ENCODE measurements around the gene SPECC1L. TPM values are rescaled to one million over a fixed set of nuclear protein-coding genes. Genes with fewer than 3 reads are reported as not detected.

SPECC1L gene
- polyA plus RNA-seq, 2 donors: 11.0 to 11.4 TPM

- WGBS, 2 donors: 93 to 94% methylated on average over 2 of the region's 2 CpGs
- Histone ChIP-seq H3K27me3 (ENCODE audit: control insufficient read depth in 1 of 2, insufficient read depth in 2 of 2, low read length in 2 of 2) (no peaks in the 10 kb centered on the region), H3K4me3 (ENCODE audit: low read depth in 1 of 2, low read length in 2 of 2) (no peak overlapping the region), H3K9me3 (ENCODE audit: control insufficient read depth in 2 of 2, insufficient read depth in 1 of 2, low read depth in 1 of 2, low read length in 1 of 2) (no peaks in the 10 kb centered on the region), H3K4me1 (ENCODE audit: control insufficient read depth in 2 of 2, insufficient read depth in 2 of 2, low read length in 1 of 2) (no peaks in the 10 kb centered on the region), H3K27ac (ENCODE audit: low read depth in 2 of 2, low read length in 1 of 2) (no peak overlapping the region), H3K36me3 (ENCODE audit: control insufficient read depth in 2 of 2, insufficient read depth in 2 of 2, low read length in 1 of 2) (no peaks in the 10 kb centered on the region)
These were observed 112.4 kb downstream of the SPECC1L start for GRCh38 chr22:24383061-24383460.

GRCh38 chr22:24384131-24384530 lies 113.5 kb downstream of the SPECC1L start:
- no peak overlapping the region for H3K27ac ChIP-seq (ENCODE audit: low read depth in 2 of 2, low read length in 1 of 2)
- WGBS, 2 donors: 85 to 88% methylated on average over 1 of the region's 1 CpG
- no peaks in the 10 kb centered on the region for H3K9me3 ChIP-seq (ENCODE audit: control insufficient read depth in 2 of 2, insufficient read depth in 1 of 2, low read depth in 1 of 2, low read length in 1 of 2)
- no peaks in the 10 kb centered on the region for H3K27me3 ChIP-seq (ENCODE audit: control insufficient read depth in 1 of 2, insufficient read depth in 2 of 2, low read length in 2 of 2)
- H3K4me1 ChIP-seq (ENCODE audit: control insufficient read depth in 2 of 2, insufficient read depth in 2 of 2, low read length in 1 of 2): no peaks in the 10 kb centered on the region
- no peak overlapping the region for H3K4me3 ChIP-seq (ENCODE audit: low read depth in 1 of 2, low read length in 2 of 2)
- H3K36me3 ChIP-seq (ENCODE audit: control insufficient read depth in 2 of 2, insufficient read depth in 2 of 2, low read length in 1 of 2): no peaks in the 10 kb centered on the region

- Histone ChIP-seq H3K27me3 (ENCODE audit: control insufficient read depth in 1 of 2, insufficient read depth in 2 of 2, low read length in 2 of 2) (no peaks in the 10 kb centered on the region), H3K4me1 (ENCODE audit: control insufficient read depth in 2 of 2, insufficient read depth in 2 of 2, low read length in 1 of 2) (no peaks in the 10 kb centered on the region), H3K27ac (ENCODE audit: low read depth in 2 of 2, low read length in 1 of 2) (no peak overlapping the region), H3K4me3 (ENCODE audit: low read depth in 1 of 2, low read length in 2 of 2) (no peak overlapping the region), H3K36me3 (ENCODE audit: control insufficient read depth in 2 of 2, insufficient read depth in 2 of 2, low read length in 1 of 2) (no peaks in the 10 kb centered on the region), H3K9me3 (ENCODE audit: control insufficient read depth in 2 of 2, insufficient read depth in 1 of 2, low read depth in 1 of 2, low read length in 1 of 2) (no peaks in the 10 kb centered on the region)
- 70 to 77% methylated on average over 2 of the region's 2 CpGs for WGBS, 2 donors
These were observed 116.4 kb downstream of the SPECC1L start for GRCh38 chr22:24386937-24387471.

- H3K4me3 ChIP-seq (ENCODE audit: low read depth in 1 of 2, low read length in 2 of 2): no peak overlapping the region
- peaks cover 0 to 3% of the 10 kb centered on the region in 2 donors for H3K4me1 ChIP-seq (ENCODE audit: control insufficient read depth in 2 of 2, insufficient read depth in 2 of 2, low read length in 1 of 2)
- H3K27ac ChIP-seq (ENCODE audit: low read depth in 2 of 2, low read length in 1 of 2): peak overlapping the region in 1 of 2 donors; percentile 42
- H3K27me3 ChIP-seq (ENCODE audit: control insufficient read depth in 1 of 2, insufficient read depth in 2 of 2, low read length in 2 of 2): no peaks in the 10 kb centered on the region
- no peaks in the 10 kb centered on the region for H3K36me3 ChIP-seq (ENCODE audit: control insufficient read depth in 2 of 2, insufficient read depth in 2 of 2, low read length in 1 of 2)
- H3K9me3 ChIP-seq (ENCODE audit: control insufficient read depth in 2 of 2, insufficient read depth in 1 of 2, low read depth in 1 of 2, low read length in 1 of 2): no peaks in the 10 kb centered on the region
- 93 to 97% methylated on average over 1 of the region's 1 CpG for WGBS, 2 donors
These were observed 119.0 kb downstream of the SPECC1L start for GRCh38 chr22:24389680-24390079.

- peaks cover 0 to 3% of the 10 kb centered on the region in 2 donors for H3K4me1 ChIP-seq (ENCODE audit: control insufficient read depth in 2 of 2, insufficient read depth in 2 of 2, low read length in 1 of 2)
- no peaks in the 10 kb centered on the region for H3K27me3 ChIP-seq (ENCODE audit: control insufficient read depth in 1 of 2, insufficient read depth in 2 of 2, low read length in 2 of 2)
- H3K4me3 ChIP-seq (ENCODE audit: low read depth in 1 of 2, low read length in 2 of 2): no peak overlapping the region
- H3K36me3 ChIP-seq (ENCODE audit: control insufficient read depth in 2 of 2, insufficient read depth in 2 of 2, low read length in 1 of 2): no peaks in the 10 kb centered on the region
- H3K27ac ChIP-seq (ENCODE audit: low read depth in 2 of 2, low read length in 1 of 2): peak overlapping the region in 1 of 2 donors; percentile 42
- WGBS, 2 donors: 77 to 85% methylated on average over 2 of the region's 2 CpGs
- H3K9me3 ChIP-seq (ENCODE audit: control insufficient read depth in 2 of 2, insufficient read depth in 1 of 2, low read depth in 1 of 2, low read length in 1 of 2): no peaks in the 10 kb centered on the region
These were observed 119.5 kb downstream of the SPECC1L start for GRCh38 chr22:24390156-24390555.

GRCh38 chr22:24390576-24390975 lies 119.9 kb downstream of the SPECC1L start:
- H3K9me3 ChIP-seq (ENCODE audit: control insufficient read depth in 2 of 2, insufficient read depth in 1 of 2, low read depth in 1 of 2, low read length in 1 of 2): no peaks in the 10 kb centered on the region
- no peak overlapping the region for H3K27ac ChIP-seq (ENCODE audit: low read depth in 2 of 2, low read length in 1 of 2)
- H3K36me3 ChIP-seq (ENCODE audit: control insufficient read depth in 2 of 2, insufficient read depth in 2 of 2, low read length in 1 of 2): peaks cover 0 to under 1% of the 10 kb centered on the region in 2 donors
- no peaks in the 10 kb centered on the region for H3K27me3 ChIP-seq (ENCODE audit: control insufficient read depth in 1 of 2, insufficient read depth in 2 of 2, low read length in 2 of 2)
- 72 to 75% methylated on average over 7 of the region's 7 CpGs for WGBS, 2 donors
- peaks cover 0 to 3% of the 10 kb centered on the region in 2 donors for H3K4me1 ChIP-seq (ENCODE audit: control insufficient read depth in 2 of 2, insufficient read depth in 2 of 2, low read length in 1 of 2)
- H3K4me3 ChIP-seq (ENCODE audit: low read depth in 1 of 2, low read length in 2 of 2): no peak overlapping the region

GRCh38 chr22:24391836-24392217 lies 121.2 kb downstream of the SPECC1L start:
- WGBS, 2 donors: 84 to 85% methylated on average over 3 of the region's 3 CpGs
- Histone ChIP-seq H3K9me3 (ENCODE audit: control insufficient read depth in 2 of 2, insufficient read depth in 1 of 2, low read depth in 1 of 2, low read length in 1 of 2) (no peaks in the 10 kb centered on the region), H3K4me3 (ENCODE audit: low read depth in 1 of 2, low read length in 2 of 2) (no peak overlapping the region), H3K36me3 (ENCODE audit: control insufficient read depth in 2 of 2, insufficient read depth in 2 of 2, low read length in 1 of 2) (peaks cover 0 to 4% of the 10 kb centered on the region in 2 donors), H3K27me3 (ENCODE audit: control insufficient read depth in 1 of 2, insufficient read depth in 2 of 2, low read length in 2 of 2) (no peaks in the 10 kb centered on the region), H3K27ac (ENCODE audit: low read depth in 2 of 2, low read length in 1 of 2) (no peak overlapping the region), H3K4me1 (ENCODE audit: control insufficient read depth in 2 of 2, insufficient read depth in 2 of 2, low read length in 1 of 2) (peaks cover 0 to 3% of the 10 kb centered on the region in 2 donors)

- Histone ChIP-seq H3K36me3 (ENCODE audit: control insufficient read depth in 2 of 2, insufficient read depth in 2 of 2, low read length in 1 of 2) (peaks cover 3 to 4% of the 10 kb centered on the region in 2 donors), H3K27me3 (ENCODE audit: control insufficient read depth in 1 of 2, insufficient read depth in 2 of 2, low read length in 2 of 2) (no peaks in the 10 kb centered on the region), H3K27ac (ENCODE audit: low read depth in 2 of 2, low read length in 1 of 2) (no peak overlapping the region), H3K4me3 (ENCODE audit: low read depth in 1 of 2, low read length in 2 of 2) (no peak overlapping the region), H3K9me3 (ENCODE audit: control insufficient read depth in 2 of 2, insufficient read depth in 1 of 2, low read depth in 1 of 2, low read length in 1 of 2) (no peaks in the 10 kb centered on the region), H3K4me1 (ENCODE audit: control insufficient read depth in 2 of 2, insufficient read depth in 2 of 2, low read length in 1 of 2) (peaks cover 0 to 3% of the 10 kb centered on the region in 2 donors)
- WGBS, 2 donors: 81 to 83% methylated on average over 4 of the region's 4 CpGs
These were observed 121.7 kb downstream of the SPECC1L start for GRCh38 chr22:24392218-24392931.

- 94% methylated on average over 2 of the region's 2 CpGs for WGBS, 2 donors
- Histone ChIP-seq H3K27me3 (ENCODE audit: control insufficient read depth in 1 of 2, insufficient read depth in 2 of 2, low read length in 2 of 2) (no peaks in the 10 kb centered on the region), H3K9me3 (ENCODE audit: control insufficient read depth in 2 of 2, insufficient read depth in 1 of 2, low read depth in 1 of 2, low read length in 1 of 2) (no peaks in the 10 kb centered on the region), H3K27ac (ENCODE audit: low read depth in 2 of 2, low read length in 1 of 2) (no peak overlapping the region), H3K36me3 (ENCODE audit: control insufficient read depth in 2 of 2, insufficient read depth in 2 of 2, low read length in 1 of 2) (peaks cover 3 to 4% of the 10 kb centered on the region in 2 donors), H3K4me3 (ENCODE audit: low read depth in 1 of 2, low read length in 2 of 2) (no peak overlapping the region), H3K4me1 (ENCODE audit: control insufficient read depth in 2 of 2, insufficient read depth in 2 of 2, low read length in 1 of 2) (peaks cover 0 to 3% of the 10 kb centered on the region in 2 donors)
These were observed 122.5 kb downstream of the SPECC1L start for GRCh38 chr22:24393012-24393559.
